ENCODE measurements around the gene ZNHIT2. TPM values are rescaled to one million over a fixed set of nuclear protein-coding genes. Genes with fewer than 3 reads are reported as not detected.
A peak's percentile ranks its signal among the peaks of the same experiment; 100 is the strongest.

ZNHIT2 gene
- total RNA-seq, 1 donor from 2014 or later: 20.8 TPM

DNA sequence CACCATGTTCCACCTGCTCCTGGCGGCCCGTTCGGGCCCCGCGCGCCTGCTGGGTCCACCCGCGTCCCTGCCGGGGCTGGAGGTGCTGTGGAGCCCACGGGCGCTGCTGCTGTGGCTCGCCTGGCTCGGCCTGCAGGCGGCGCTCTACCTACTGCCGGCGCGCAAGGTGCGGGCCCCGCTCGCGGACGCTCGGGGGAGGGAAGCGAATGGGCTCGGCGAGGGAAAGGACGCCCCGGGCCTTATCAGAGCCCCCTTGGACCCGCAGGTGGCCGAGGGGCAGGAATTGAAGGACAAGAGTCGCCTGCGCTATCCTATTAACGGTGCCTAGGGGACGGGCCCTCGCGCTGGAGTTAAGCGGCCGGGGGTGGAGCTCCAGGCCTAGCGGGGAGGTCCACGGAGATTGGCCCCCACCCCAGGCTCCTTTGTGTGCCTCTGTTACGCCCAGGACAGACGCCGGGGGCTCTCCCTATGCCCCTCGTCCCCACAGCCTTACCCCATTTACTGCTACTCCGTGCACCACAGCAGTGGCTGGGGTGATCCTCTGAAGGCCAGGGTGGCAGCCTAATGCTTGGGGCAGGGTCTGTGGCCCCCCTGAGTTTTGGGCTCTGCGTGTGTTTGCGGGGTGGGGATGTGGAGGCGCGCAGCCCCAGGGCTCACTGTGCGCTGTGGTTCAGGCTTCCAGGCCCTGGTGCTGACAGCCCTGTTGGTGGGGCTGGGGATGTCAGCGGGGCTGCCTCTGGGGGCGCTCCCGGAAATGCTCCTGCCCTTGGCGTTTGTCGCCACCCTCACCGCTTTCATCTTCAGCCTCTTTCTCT, 4.7 kb downstream of the ZNHIT2 start:
- intact Hi-C loops (cut with micrococcal nuclease): loop anchor here (5.0 to 10.0 kb wide), 2 partner anchors 310 to 502 kb away; partner anchors contain the start of genes MAP3K11, MAP4K2 and PCNX3
- no peaks in the 10 kb centered on the region for H3K9me3 Mint-ChIP-seq

DNA sequence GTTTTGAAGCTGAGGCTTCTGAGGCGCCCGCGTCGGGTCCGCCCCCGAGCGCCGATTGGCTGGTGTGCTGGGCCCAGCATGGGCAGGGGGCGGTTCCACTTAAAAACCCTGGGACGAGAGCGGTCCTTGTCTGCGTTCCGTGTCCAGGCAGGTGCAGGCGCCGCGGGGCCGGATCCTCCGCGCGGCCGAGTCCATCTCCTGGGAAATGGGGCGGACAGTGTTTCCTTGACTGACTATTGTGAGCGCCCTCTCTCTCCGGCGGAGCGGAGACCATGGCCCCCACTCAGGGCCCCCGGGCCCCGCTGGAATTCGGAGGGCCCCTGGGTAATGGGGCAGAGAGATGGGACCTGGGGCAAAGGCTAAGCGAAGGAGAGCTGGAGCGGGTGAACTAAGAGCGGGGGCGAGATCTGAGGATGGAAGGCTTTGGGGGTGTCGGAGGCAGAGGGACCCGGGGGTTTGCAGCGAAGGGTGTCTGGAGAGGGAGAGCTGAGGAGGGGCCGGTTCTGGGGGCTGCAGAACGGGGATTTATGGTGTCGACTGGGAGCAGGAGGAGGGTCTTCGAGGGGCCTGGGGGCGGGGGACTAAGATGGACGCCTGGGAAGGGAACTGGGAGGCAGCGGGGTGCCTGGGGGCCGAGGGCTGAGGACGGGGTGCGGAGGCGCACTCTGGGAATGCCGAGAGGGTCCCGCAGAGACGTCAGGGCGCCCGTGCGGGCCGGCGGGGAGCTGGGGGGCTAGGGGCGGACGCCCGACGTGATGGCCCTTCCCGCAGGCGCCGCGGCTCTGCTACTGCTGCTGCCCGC, 5.6 kb downstream of the ZNHIT2 start, which contains the start of gene TM7SF2:
TSS of gene TM7SF2 (plus strand) at position 129 of the 802 bp plus-strand sequence. CDS start at position 273, 144 bp downstream.
- intact Hi-C loops (cut with micrococcal nuclease): loop anchor here (1.0 to 10.0 kb wide), 4 partner anchors 69 to 503 kb away; partner anchors contain the start of genes CAPN1, MAP3K11, MAP4K2 and PCNX3
- DNase-seq (ENCODE audit: low spot score): peak; percentile 91
- peak within 1 kb of the TSS; percentile 89 for H3K27ac Mint-ChIP-seq
- peaks cover 2% of the 10 kb centered on the region for H3K27me3 Mint-ChIP-seq (ENCODE audit: insufficient read depth)
- no peaks in the 10 kb centered on the region for H3K9me3 Mint-ChIP-seq
- H3K36me3 Mint-ChIP-seq (ENCODE audit: low read depth): peaks cover 11% of the 10 kb centered on the region
- H3K4me3 Mint-ChIP-seq: peak within 1 kb of the TSS; percentile 92
- H3K4me1 Mint-ChIP-seq (ENCODE audit: low read depth): peaks cover 34% of the 10 kb centered on the region

More for the DNA sequence above, 4.7 kb downstream of the ZNHIT2 start:
- DNase-seq (ENCODE audit: low spot score): peak; percentile 69
- Mint-ChIP-seq H3K27me3 (ENCODE audit: insufficient read depth) (peaks cover 2% of the 10 kb centered on the region), H3K36me3 (ENCODE audit: low read depth) (peaks cover 14% of the 10 kb centered on the region), H3K4me1 (ENCODE audit: low read depth) (peaks cover 35% of the 10 kb centered on the region), H3K4me3 (peak overlapping the region; percentile 92), H3K27ac (peak overlapping the region; percentile 76)

DNA sequence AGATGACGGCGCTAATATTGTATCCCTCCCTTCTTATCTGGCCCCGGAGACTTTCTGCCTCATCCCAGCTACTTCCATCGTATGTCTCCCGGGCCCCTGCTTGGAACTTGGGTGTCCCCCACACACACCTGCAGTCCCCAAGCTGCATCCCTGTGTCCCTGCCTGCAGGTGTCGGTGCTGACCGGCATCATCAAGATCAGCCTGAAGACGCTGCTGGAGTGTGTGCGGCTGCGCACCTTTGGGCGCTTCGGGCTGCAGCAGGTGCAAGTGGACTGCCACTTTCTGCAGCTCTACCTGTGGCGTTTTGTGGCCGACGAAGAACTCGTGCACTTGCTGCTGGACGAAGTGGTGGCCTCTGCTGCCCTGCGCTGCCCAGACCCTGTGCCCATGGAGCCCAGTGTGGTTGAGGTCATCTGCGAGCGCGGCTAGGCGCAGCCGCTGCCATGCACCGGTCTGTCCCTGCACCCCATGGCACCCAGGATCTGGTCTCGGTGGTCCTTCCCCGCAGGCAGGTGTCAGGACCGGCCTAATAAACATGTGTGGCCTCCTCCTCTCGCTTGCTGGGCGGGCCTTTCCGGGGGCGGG, 6.2 kb downstream of the ZNHIT2 start:
- Mint-ChIP-seq H3K4me1 (ENCODE audit: low read depth) (peaks cover 34% of the 10 kb centered on the region), H3K9me3 (no peaks in the 10 kb centered on the region), H3K36me3 (ENCODE audit: low read depth) (peaks cover 11% of the 10 kb centered on the region), H3K4me3 (peak overlapping the region; percentile 92), H3K27me3 (ENCODE audit: insufficient read depth) (peaks cover 2% of the 10 kb centered on the region), H3K27ac (peak overlapping the region; percentile 89)
- DNase-seq (ENCODE audit: low spot score): no peak
- intact Hi-C loops (cut with micrococcal nuclease): loop anchor here (1.0 to 10.0 kb wide), 4 partner anchors 70 to 504 kb away; partner anchors contain the start of genes CAPN1, MAP3K11, MAP4K2 and PCNX3

DNA sequence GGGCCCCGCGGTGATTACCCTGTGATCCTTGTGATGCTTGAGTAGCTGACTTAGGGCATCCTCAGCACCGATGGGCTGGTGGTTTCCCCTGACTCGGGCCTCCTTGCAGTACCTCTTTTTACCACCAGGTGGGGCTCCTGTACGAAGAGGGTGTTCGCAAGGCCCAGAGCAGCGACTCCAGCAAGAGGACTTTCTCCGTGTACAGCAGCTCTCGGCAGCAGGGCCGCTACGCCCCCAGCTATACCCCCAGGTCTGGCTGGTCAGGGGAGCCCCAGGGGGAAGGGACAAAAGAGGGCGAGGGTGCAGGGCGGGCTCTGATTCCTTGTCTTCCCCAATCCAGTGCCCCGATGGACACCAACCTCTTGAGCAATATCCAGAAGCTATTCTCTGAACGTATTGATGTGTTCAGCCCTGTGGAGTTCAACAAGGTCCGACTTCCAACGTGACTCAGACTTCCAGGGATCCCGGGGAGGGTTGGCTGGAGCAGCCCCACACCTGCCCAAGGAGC, 7.1 kb downstream of the ZNHIT2 start:
- peaks cover 39% of the 10 kb centered on the region for H3K4me1 Mint-ChIP-seq (ENCODE audit: low read depth)
- DNase-seq (ENCODE audit: low spot score): peak; percentile 90
- H3K27me3 Mint-ChIP-seq (ENCODE audit: insufficient read depth): peaks cover 2% of the 10 kb centered on the region
- H3K36me3 Mint-ChIP-seq (ENCODE audit: low read depth): peaks cover 9% of the 10 kb centered on the region
- H3K27ac Mint-ChIP-seq: peak overlapping the region; percentile 53
- intact Hi-C loops (cut with micrococcal nuclease): loop anchor here (1.0 to 10.0 kb wide), 4 partner anchors 14 to 504 kb away; partner anchors contain the start of genes CDCA5, MAP3K11, MAP4K2 and PCNX3
- no peaks in the 10 kb centered on the region for H3K9me3 Mint-ChIP-seq
- H3K4me3 Mint-ChIP-seq: peak overlapping the region; percentile 11

DNA sequence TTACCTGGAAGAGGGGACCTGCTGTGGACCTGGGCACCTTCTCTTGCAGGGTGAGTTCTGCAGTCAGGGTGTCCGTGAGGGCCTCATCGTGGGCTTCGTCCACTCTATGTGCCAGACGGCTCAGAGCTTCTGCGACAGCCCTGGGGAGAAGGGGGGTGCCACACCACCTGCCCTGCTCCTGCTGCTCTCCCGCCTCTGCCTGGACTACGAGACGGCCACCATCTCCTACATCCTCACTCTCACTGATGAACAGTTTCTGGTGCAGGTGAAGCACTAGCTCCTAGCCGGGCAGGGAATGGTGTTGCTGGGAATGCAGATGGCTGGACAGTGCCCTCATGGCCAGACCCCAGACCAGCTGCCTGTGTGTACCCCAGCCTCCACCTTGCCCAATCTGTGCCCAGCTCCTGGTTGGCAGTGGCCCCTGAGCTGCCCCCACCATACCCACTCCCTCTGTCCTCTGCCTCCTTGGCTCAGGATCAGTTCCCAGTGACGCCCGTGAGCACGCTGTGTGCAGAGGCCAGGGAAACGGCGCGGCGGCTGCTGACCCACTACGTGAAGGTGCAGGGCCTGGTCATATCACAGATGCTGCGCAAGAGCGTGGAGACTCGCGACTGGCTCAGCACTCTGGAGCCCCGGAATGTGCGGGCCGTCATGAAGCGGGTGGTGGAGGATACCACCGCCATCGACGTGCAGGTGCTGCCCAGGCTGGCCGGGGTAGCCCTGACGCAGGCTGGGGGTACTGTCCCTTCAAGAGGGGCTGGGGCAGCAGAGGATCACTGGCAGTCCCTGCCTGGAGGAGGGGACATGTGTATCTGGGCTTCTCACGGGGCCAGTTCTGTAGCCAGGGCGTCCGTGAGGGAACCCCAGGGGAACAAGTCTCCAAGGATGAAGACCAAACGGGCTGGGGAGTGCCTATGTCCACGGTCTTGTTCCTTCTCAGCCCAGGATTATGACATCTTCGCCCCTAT, 8.0 kb downstream of the ZNHIT2 start:
- intact Hi-C loops (cut with micrococcal nuclease): loop anchor here (1.0 to 10.0 kb wide), 4 partner anchors 13 to 505 kb away; partner anchors contain the start of genes CDCA5, MAP3K11, MAP4K2 and PCNX3
- Mint-ChIP-seq H3K9me3 (no peaks in the 10 kb centered on the region), H3K4me1 (ENCODE audit: low read depth) (peaks cover 44% of the 10 kb centered on the region), H3K4me3 (no peak overlapping the region), H3K36me3 (ENCODE audit: low read depth) (peaks cover 10% of the 10 kb centered on the region), H3K27ac (no peak overlapping the region), H3K27me3 (ENCODE audit: insufficient read depth) (peaks cover 2% of the 10 kb centered on the region)
- DNase-seq (ENCODE audit: low spot score): no peak

DNA sequence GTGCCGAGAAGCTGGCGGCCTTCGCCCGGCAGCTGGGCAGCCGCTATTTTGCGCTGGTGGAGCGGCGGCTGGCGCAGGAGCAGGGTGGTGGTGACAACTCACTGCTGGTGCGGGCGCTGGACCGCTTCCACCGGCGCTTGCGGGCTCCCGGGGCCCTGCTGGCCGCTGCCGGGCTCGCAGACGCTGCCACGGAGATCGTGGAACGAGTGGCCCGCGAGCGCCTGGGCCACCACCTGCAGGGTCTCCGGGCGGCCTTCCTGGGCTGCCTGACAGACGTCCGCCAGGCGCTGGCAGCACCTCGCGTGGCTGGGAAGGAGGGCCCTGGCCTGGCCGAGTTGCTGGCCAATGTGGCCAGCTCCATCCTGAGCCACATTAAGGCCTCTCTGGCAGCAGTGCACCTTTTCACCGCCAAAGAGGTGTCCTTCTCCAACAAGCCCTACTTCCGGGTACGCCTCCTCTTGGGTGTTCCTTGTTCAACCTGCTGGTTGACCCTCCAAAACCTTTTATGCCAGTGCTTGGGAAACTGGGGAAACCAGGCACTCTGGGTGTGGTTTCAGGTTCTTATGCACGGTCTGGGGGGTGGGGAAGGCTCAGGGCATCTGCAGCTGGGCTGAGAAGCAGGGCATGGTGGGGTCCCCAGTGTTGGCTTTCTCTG, 8.9 kb downstream of the ZNHIT2 start:
- Mint-ChIP-seq H3K9me3 (no peaks in the 10 kb centered on the region), H3K27me3 (ENCODE audit: insufficient read depth) (peaks cover 2% of the 10 kb centered on the region), H3K27ac (no peak overlapping the region), H3K36me3 (ENCODE audit: low read depth) (peaks cover 14% of the 10 kb centered on the region), H3K4me3 (no peak overlapping the region), H3K4me1 (ENCODE audit: low read depth) (peaks cover 45% of the 10 kb centered on the region)
- intact Hi-C loops (cut with micrococcal nuclease): no loop called here
- DNase-seq (ENCODE audit: low spot score): no peak

DNA sequence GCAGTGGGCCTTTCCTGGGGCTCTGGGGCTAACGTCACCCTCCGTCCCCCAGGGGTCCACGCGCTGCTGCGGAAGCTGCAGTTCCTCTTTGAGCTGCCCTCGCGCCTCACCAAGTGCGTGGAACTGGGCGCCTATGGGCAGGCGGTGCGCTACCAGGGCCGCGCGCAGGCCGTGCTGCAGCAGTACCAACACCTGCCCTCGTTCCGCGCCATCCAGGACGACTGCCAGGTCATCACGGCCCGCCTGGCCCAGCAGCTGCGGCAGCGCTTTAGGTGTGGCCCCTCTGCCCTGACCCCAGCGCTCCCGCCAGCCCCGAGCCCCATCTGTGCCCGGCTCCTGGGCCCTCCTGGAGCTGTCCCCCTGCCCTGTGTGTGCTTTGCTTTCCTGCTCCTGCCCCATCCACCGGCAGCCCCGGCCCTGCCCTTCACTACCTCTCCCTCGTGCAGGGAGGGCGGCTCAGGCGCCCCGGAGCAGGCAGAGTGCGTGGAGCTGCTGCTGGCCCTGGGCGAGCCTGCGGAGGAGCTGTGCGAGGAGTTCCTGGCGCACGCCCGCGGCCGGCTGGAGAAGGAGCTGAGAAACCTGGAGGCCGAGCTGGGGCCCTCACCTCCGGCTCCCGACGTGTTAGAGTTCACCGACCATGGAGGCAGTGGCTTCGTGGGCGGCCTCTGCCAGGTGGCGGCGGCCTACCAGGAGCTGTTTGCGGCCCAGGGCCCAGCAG, 9.6 kb downstream of the ZNHIT2 start:
- H3K4me1 Mint-ChIP-seq (ENCODE audit: low read depth): peaks cover 38% of the 10 kb centered on the region
- H3K27ac Mint-ChIP-seq: no peak overlapping the region
- no peak overlapping the region for H3K4me3 Mint-ChIP-seq
- DNase-seq (ENCODE audit: low spot score): no peak
- intact Hi-C loops (cut with micrococcal nuclease): no loop called here
- H3K9me3 Mint-ChIP-seq: no peaks in the 10 kb centered on the region
- H3K36me3 Mint-ChIP-seq (ENCODE audit: low read depth): peaks cover 18% of the 10 kb centered on the region
- H3K27me3 Mint-ChIP-seq (ENCODE audit: insufficient read depth): peaks cover 2% of the 10 kb centered on the region

DNA sequence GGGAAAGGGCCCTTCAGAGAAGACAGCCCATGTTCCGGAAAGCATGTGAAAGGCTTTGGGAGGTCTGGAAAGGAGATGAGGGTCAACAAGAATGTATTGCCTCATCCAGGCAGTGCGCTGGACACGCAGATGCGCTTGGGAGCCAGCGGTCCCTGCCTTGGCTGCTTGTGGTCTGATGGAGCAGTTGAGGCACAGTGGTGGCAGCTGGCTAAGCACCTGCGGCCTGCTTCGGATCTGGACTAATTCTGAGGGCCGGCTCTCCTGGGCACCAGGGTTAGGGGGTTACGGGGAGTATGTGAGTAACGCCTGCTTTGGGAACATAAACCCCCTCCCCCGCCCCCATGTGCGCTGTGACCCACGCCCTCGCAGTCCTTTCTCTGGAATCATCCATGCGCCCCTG, 10.4 kb downstream of the ZNHIT2 start:
- intact Hi-C loops (cut with micrococcal nuclease): no loop called here
- H3K36me3 Mint-ChIP-seq (ENCODE audit: low read depth): peaks cover 18% of the 10 kb centered on the region
- H3K4me3 Mint-ChIP-seq: no peak overlapping the region
- H3K9me3 Mint-ChIP-seq: no peaks in the 10 kb centered on the region
- no peak for DNase-seq (ENCODE audit: low spot score)
- H3K4me1 Mint-ChIP-seq (ENCODE audit: low read depth): peaks cover 36% of the 10 kb centered on the region
- H3K27ac Mint-ChIP-seq: no peak overlapping the region
- peaks cover 2% of the 10 kb centered on the region for H3K27me3 Mint-ChIP-seq (ENCODE audit: insufficient read depth)

DNA sequence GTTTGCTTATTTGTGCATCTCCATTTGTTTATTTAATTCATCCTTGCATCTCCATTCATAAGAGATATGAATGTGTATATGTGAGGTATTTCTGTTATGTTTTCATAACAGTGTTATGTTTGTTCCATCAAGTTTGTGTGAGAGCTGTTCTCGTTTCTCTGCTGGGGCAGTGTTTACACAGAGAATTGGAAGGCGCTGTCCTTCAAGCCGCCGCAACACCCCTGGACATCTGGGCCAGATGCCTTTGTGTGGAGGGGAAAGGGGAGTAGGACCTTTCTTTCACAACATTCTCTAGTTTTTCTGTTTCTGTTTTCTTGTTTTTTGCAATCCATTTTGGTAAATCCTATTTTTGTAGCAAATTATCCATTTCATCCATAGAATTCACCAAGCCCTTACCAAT, 12.9 kb downstream of the ZNHIT2 start:
- peaks cover 15% of the 10 kb centered on the region for H3K36me3 Mint-ChIP-seq (ENCODE audit: low read depth)
- peak overlapping the region; percentile 42 for H3K27ac Mint-ChIP-seq
- no peak overlapping the region for H3K4me3 Mint-ChIP-seq
- no peaks in the 10 kb centered on the region for H3K27me3 Mint-ChIP-seq (ENCODE audit: insufficient read depth)
- intact Hi-C loops (cut with micrococcal nuclease): no loop called here
- peaks cover 16% of the 10 kb centered on the region for H3K4me1 Mint-ChIP-seq (ENCODE audit: low read depth)
- H3K9me3 Mint-ChIP-seq: no peaks in the 10 kb centered on the region
- no peak for DNase-seq (ENCODE audit: low spot score)

DNA sequence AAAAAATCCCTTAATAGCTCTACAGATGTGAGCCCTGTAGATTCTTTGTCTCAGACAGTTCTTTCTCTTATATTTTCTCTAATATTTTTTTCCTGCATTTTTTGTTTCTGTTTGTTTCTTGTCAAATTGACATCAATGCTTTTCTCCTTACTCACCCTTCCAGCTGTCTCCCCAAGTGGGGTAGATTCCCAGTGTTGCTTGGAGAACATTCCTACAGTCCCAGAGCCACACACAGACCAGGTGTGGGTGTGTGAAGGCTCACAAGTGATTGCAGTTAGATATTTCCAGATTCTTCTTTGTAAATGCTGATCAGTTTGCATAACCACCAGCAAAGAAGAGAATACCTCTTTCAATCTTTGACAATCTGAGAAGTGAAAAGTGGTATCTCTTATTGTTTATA, 14.0 kb downstream of the ZNHIT2 start:
- intact Hi-C loops (cut with micrococcal nuclease): no loop called here
- Mint-ChIP-seq H3K36me3 (ENCODE audit: low read depth) (peaks cover 17% of the 10 kb centered on the region), H3K27me3 (ENCODE audit: insufficient read depth) (no peaks in the 10 kb centered on the region), H3K27ac (no peak overlapping the region), H3K4me1 (ENCODE audit: low read depth) (peaks cover 16% of the 10 kb centered on the region), H3K9me3 (no peaks in the 10 kb centered on the region), H3K4me3 (no peak overlapping the region)
- no peak for DNase-seq (ENCODE audit: low spot score)
